ENCODE results near the gene EFCAB12. TPM values are rescaled to one million over a fixed set of nuclear protein-coding genes. Genes with fewer than 3 reads are reported as not detected.

The EFCAB12 gene
- total and polyA plus RNA-seq, 2 donors (not counting 3 experiments of a cell fraction or from before 2014, with no cell fraction given), result 0.15 to 0.49 TPM

DNA sequence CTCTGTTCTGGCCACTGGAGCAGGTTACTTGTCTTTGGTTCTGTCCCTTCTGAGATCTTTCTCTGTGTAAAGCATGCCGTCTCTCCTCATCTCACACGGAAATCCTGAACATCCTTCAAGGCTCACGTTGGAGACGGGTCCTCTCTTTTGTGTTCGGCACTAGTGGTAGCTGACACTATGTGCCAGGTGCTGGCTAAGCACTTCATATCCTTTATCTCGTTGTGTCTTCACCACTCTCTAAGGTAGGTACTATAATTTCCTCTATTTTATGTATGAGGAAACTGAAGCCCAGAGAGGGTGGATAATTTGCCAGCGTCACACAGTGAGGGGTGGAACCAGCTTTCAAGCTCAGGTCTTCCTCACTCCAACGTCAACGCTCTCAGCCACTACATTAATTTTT, 12.8 kb upstream of the EFCAB12 start:
- FAIRE-seq (no peak), DNase-seq (ENCODE audit: low read depth, low spot score) (no peak)
- CTCF ChIA-PET, result interaction anchor here (0.8 to 2.7 kb wide), 14 partner anchors 9 to 434 kb away, joined by 3 to 13 read pairs (median 4); partner anchors contain the start of gene EFCAB12
- peak overlapping the region; percentile 88 for H3K4me2 ChIP-seq (ENCODE audit: insufficient read depth, low read length)
- peak overlapping the region; percentile 75 for H3K27ac ChIP-seq (ENCODE audit: insufficient read depth, low read depth, low read length)
- TF ChIP-seq POLR2A (IDR thresholded peaks at IDR 0.05; ENCODE audit: low read depth, low read length), result peak; percentile 15
- TF ChIP-seq, protein P1, sequence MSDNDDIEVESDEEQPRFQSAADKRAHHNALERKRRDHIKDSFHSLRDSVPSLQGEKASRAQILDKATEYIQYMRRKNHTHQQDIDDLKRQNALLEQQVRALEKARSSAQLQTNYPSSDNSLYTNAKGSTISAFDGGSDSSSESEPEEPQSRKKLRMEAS (IDR thresholded peaks at IDR 0.05; ENCODE audit: insufficient read depth, insufficient read length), result no peak
- peak overlapping the region; percentile 5 to 76 (median 56) for H3K4me3 ChIP-seq (replicated peaks in 1 of 3; ENCODE audit: insufficient read depth in 1 of 3, low read depth in 1 of 3, low read length in 3 of 3)
- no TSS peak for BruUV-seq (replicated peaks)
- H3K4me1 ChIP-seq (ENCODE audit: control insufficient read depth, extremely low read depth, insufficient read depth, low read length), result peaks cover 44% of the 10 kb centered on the region
- H3K79me2 ChIP-seq (ENCODE audit: control insufficient read depth, insufficient read depth, low read length), result peaks cover 28% of the 10 kb centered on the region
- H3K36me3 ChIP-seq (ENCODE audit: control insufficient read depth in 2 of 2, extremely low read depth in 1 of 2, insufficient read depth in 2 of 2, low read length in 2 of 2), result peaks cover 0 to 4% of the 10 kb centered on the region in 2 experiments
- dilution Hi-C loops (cut with MboI; ENCODE audit: extremely low pct_ligation_motif_present, low sequenced_read_pairs) (no loop called here), intact Hi-C loops (cut with micrococcal nuclease) (loop anchor here (2.0 kb wide), 4 partner anchors 42 to 178 kb away; no protein-coding TSS in a partner anchor)
- H2AFZ ChIP-seq (ENCODE audit: low read depth, low read length), result peak overlapping the region; percentile 18
- H4K20me1 ChIP-seq (replicated peaks; ENCODE audit: control insufficient read depth, extremely low read depth, insufficient read depth, low read length), result no peaks in the 10 kb centered on the region
- H3K9me1 ChIP-seq (replicated peaks; ENCODE audit: control insufficient read depth, extremely low read depth, insufficient read depth, low read length), result no peaks in the 10 kb centered on the region
- no peaks in the 10 kb centered on the region for H3K9me3 ChIP-seq (replicated peaks; ENCODE audit: control insufficient read depth, insufficient read depth, low read length)
- H3K27me3 ChIP-seq (ENCODE audit: control insufficient read depth in 2 of 2, insufficient read depth in 2 of 2, low read length in 2 of 2), result no peaks in the 10 kb centered on the region
- POLR2A ChIA-PET, result interaction anchor here (0.7 to 2.0 kb wide), 3 partner anchors 10 to 125 kb away, joined by 3 to 9 read pairs (median 4); partner anchors contain the start of gene EFCAB12
- peak overlapping the region; percentile 72 for H3K9ac ChIP-seq (replicated peaks; ENCODE audit: extremely low read depth, insufficient read depth, low read length)

DNA sequence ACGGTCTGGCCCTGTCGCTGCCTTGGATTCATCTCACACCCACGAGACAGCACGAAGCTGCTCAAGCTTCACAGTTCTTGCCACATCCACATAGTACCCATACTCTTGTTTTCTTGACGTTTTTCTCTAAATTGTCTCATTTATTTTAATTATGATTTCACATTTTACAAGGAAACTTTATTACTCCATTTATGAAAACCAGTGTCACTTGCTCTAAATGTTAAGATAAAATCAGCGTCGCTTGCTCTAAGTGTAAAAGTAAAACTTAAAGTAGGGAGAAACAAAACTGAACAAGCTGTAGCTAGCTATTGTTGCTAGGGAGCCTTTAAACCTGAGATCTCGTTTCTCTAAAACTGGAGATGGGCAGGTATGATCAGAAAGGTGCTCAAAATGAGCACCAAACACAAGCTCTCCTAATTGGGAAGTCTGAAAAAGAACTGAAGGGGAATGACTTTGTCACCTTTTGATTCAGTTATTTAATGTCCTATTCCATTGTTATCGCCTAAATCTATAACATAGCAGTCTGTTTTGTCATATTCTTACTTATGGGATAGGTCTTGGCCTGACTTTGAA, 12.3 kb upstream of the EFCAB12 start:
- Histone ChIP-seq H3K4me3 (replicated peaks in 1 of 3; ENCODE audit: insufficient read depth in 1 of 3, low read depth in 1 of 3, low read length in 3 of 3) (peak overlapping the region; percentile 5 to 76 (median 56)), H2AFZ (ENCODE audit: low read depth, low read length) (peak overlapping the region; percentile 26), H3K79me2 (ENCODE audit: control insufficient read depth, insufficient read depth, low read length) (peaks cover 30% of the 10 kb centered on the region), H3K4me2 (ENCODE audit: insufficient read depth, low read length) (peak overlapping the region; percentile 88), H3K27ac (ENCODE audit: insufficient read depth, low read depth, low read length) (peak overlapping the region; percentile 75), H4K20me1 (replicated peaks; ENCODE audit: control insufficient read depth, extremely low read depth, insufficient read depth, low read length) (no peaks in the 10 kb centered on the region), H3K36me3 (ENCODE audit: control insufficient read depth in 2 of 2, extremely low read depth in 1 of 2, insufficient read depth in 2 of 2, low read length in 2 of 2) (peaks cover 0 to 5% of the 10 kb centered on the region in 2 experiments), H3K27me3 (ENCODE audit: control insufficient read depth in 2 of 2, insufficient read depth in 2 of 2, low read length in 2 of 2) (no peaks in the 10 kb centered on the region), H3K9me1 (replicated peaks; ENCODE audit: control insufficient read depth, extremely low read depth, insufficient read depth, low read length) (no peaks in the 10 kb centered on the region), H3K9ac (replicated peaks; ENCODE audit: extremely low read depth, insufficient read depth, low read length) (peak overlapping the region; percentile 72), H3K4me1 (ENCODE audit: control insufficient read depth, extremely low read depth, insufficient read depth, low read length) (peaks cover 44% of the 10 kb centered on the region), H3K9me3 (replicated peaks; ENCODE audit: control insufficient read depth, insufficient read depth, low read length) (no peaks in the 10 kb centered on the region)
- TSS peak; percentile 64 for BruUV-seq (replicated peaks)
- FAIRE-seq (peak; percentile 42), DNase-seq (ENCODE audit: low read depth, low spot score) (peak; percentile 58)
- dilution Hi-C loops (cut with MboI; ENCODE audit: extremely low pct_ligation_motif_present, low sequenced_read_pairs) (no loop called here), intact Hi-C loops (cut with micrococcal nuclease) (loop anchor here (1.0 to 2.0 kb wide), 6 partner anchors 12 to 184 kb away; partner anchors contain the start of gene EFCAB12)
- POLR2A ChIA-PET, result interaction anchor here (1.0 to 2.0 kb wide), 3 partner anchors 12 to 125 kb away, joined by 4 to 9 read pairs (median 7); partner anchors contain the start of gene EFCAB12
- TF ChIP-seq POLR2A (IDR thresholded peaks at IDR 0.05; ENCODE audit: low read depth, low read length), result peak; percentile 34
- no peak for TF ChIP-seq EZH2 (IDR thresholded peaks at IDR 0.05; ENCODE audit: borderline replicate concordance, low read depth, low read length, severe bottlenecking)
- no peak for TF ChIP-seq JUN (IDR thresholded peaks at IDR 0.05; ENCODE audit: borderline replicate concordance, insufficient read depth, insufficient read length, low read depth)
- TF ChIP-seq POLR2AphosphoS5 (IDR thresholded peaks at IDR 0.05; ENCODE audit: insufficient read depth, low read depth, low read length), result peak; percentile 12
- TF ChIP-seq GATA2 (IDR thresholded peaks at IDR 0.05; ENCODE audit: insufficient read depth, insufficient read length, low read depth, low read length), result peak; percentile 41
- CTCF ChIA-PET, result interaction anchor here (0.9 to 2.7 kb wide), 10 partner anchors 10 to 385 kb away, joined by 3 to 14 read pairs (median 4); partner anchors contain the start of gene EFCAB12

Measured in endothelial cell of umbilical vein (primary cell).